ENCODE measurements around the gene CCNJL.

CCNJL gene

GRCh38 chr5:160231783-160232342 is 80.5 kb downstream of the CCNJL start:
- peak; percentile 23 for FAIRE-seq

GRCh38 chr5:160230686-160231527 is 81.5 kb downstream of the CCNJL start:
- DNase-seq (ENCODE audit: low spot score) (peak; percentile 87), FAIRE-seq (peak; percentile 80)

More at GRCh38 chr5:160231783-160232342, 80.5 kb downstream of the CCNJL start:
- DNase-seq (ENCODE audit: low spot score): peak; percentile 69

- no peak for DNase-seq (ENCODE audit: low spot score)
- FAIRE-seq: no peak
Observed at GRCh38 chr5:160229190-160229742, 83.1 kb downstream of the CCNJL start, which contains the start of gene FABP6. FABP6 (plus strand) TSS chr5:160229506; CDS start chr5:160229558, 52 bp downstream.

DNA sequence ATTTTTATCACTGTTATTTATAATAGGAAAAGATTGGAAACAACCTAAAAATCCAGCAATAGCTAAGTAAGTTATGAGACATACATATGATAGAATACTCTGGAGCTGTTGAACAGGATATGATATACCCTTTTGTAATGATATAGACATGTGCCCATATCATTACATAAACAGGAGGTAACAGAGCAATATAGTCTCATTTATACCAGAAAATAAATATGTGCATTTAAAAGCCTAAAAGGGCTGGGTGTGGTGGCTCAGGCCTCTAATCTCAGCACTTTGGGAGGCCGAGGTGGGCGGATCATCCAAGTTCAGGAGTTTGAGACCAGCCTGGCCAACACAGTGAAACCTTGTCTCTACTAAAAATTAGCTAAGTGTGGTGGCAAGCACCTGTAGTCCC is 85.4 kb downstream of the CCNJL start:
- DNase-seq (ENCODE audit: low spot score) (no peak), FAIRE-seq (no peak)

GRCh38 chr5:160221082-160221481 is 91.3 kb downstream of the CCNJL start:
- FAIRE-seq: no peak
- DNase-seq (ENCODE audit: low spot score): no peak

GRCh38 chr5:160219356-160219755 is 93.0 kb downstream of the CCNJL start:
- FAIRE-seq: no peak

GRCh38 chr5:160213537-160213936 is 98.8 kb downstream of the CCNJL start:
- FAIRE-seq (no peak), DNase-seq (ENCODE audit: low spot score) (no peak)

More at GRCh38 chr5:160219356-160219755, 93.0 kb downstream of the CCNJL start:
- DNase-seq (ENCODE audit: low spot score): no peak

- FAIRE-seq: no peak
- no peak for DNase-seq (ENCODE audit: low spot score)
Observed at GRCh38 chr5:160211352-160211751, 101.0 kb downstream of the CCNJL start.

GRCh38 chr5:160210606-160211005 is 101.8 kb downstream of the CCNJL start:
- DNase-seq (ENCODE audit: low spot score): no peak
- FAIRE-seq: no peak

GRCh38 chr5:160209917-160210316 is 102.4 kb downstream of the CCNJL start:
- DNase-seq (ENCODE audit: low spot score) (no peak), FAIRE-seq (no peak)

DNA sequence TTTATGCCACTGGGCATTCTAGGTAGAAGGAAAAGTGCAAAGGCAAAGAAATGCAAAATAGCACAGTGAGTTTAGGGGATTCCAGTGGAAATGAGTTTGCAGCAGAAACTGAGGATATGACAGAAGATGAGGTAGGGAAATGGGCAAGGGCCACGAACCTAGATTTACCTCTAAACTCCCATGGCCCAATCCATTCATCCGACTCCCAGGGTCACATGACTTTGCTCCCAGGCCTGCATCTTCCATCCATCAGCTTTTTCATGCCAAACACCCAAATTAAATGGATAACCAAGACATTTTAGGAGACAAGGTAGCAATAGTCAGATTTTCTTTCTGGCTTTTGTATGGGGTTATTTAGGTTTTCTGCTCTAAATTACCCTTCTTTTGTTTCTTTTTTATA is 105.3 kb downstream of the CCNJL start:
- DNase-seq (ENCODE audit: low spot score) (no peak), FAIRE-seq (no peak)

All from RCC 7860 (cell line).